Measurements from ENCODE around the gene CLSTN3. TPM values are rescaled to one million over a fixed set of nuclear protein-coding genes. Genes with fewer than 3 reads are reported as not detected.

Gene CLSTN3
- total RNA-seq, 1 experiment from 2014 or later, result 24.7 TPM

DNA sequence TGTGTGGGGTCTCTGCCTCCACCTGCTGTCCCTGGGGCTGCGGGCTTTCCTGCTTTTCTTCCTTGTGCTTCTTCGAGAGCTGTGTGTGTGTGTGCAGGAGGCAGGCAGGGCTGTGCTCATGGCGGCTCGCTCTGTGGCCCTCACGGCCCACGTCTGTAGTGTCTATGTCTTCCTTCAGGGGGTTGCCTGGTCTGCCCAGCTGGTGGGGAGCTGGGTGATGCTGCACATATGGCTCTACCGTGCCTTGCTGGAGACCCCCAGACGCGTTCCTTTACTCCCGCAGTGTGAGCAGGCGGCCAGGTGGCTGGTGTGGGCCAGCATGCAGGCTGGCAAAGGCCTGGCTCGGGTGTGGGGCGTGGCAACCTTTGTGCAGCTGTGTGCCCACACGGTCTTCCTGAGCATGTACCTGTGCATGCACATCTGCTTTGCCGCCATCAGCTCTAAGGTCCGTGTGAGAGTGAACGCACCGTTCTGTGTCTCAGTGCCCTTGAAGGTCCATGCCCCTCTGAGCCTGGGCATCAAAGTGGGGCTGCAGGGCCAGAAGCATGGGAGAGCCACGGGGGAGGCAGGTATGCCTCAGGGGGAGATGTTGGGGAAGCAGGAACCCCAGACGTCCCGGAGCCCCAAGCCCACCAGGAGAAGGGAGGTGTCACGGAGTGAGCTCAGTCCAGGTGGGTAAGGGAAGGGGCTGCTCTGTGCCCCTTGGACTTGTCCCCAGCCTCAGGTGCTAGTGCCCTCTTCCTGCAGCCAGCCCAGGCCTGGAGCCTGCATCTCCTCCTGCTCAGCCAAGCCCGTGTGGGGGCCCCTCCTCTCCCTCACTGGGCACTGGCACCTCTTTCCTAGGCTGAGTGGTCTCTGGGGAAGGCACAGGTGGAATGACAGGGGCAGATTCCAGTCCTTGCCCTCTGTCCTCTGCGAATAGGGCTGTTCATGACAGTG is 26.4 kb downstream of the CLSTN3 start (continued):
- TF ChIP-seq NR3C1 (CRISPR knock-in tag; conservative IDR thresholded peaks at IDR 0.05; ENCODE audit: low read depth), result no peak
- TF ChIP-seq ZNF396 (CRISPR knock-in tag; IDR thresholded peaks at IDR 0.05; ENCODE audit: borderline replicate concordance), result no peak
- no peak for TF ChIP-seq CREB1 (CRISPR knock-in tag; IDR thresholded peaks at IDR 0.05)
- TF ChIP-seq GTF2I (CRISPR knock-in tag; conservative IDR thresholded peaks at IDR 0.05), result no peak
- TF ChIP-seq, protein P1, sequence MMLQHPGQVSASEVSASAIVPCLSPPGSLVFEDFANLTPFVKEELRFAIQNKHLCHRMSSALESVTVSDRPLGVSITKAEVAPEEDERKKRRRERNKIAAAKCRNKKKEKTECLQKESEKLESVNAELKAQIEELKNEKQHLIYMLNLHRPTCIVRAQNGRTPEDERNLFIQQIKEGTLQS (CRISPR knock-in tag; conservative IDR thresholded peaks at IDR 0.05), result no peak
- no peak for TF ChIP-seq ZNF138 (CRISPR knock-in tag; conservative IDR thresholded peaks at IDR 0.05)

DNA sequence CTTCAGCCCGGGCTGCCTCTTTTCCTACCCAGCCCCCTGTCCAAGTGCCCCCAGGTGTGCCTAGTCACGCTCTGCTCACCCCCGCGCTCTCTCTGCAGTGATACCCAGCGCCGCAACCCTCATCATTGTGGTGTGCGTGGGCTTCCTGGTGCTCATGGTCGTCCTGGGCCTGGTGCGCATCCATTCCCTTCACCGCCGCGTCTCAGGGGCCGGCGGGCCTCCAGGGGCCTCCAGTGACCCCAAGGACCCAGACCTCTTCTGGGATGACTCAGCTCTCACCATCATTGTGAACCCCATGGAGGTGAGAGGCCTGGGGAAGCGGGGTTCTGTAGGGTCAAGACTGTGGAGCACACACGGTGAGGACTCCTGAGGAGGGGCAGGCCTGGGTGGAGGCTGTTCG is 27.2 kb downstream of the CLSTN3 start:
- ATAC-seq (no peak), DNase-seq (ENCODE audit: low spot score) (no peak)
- Mint-ChIP-seq H3K9me3 (no peaks in the 10 kb centered on the region), H3K27me3 (ENCODE audit: low read depth) (peaks cover 10% of the 10 kb centered on the region), H3K4me3 (no peak overlapping the region), H3K27ac (no peak overlapping the region), H3K4me1 (no peaks in the 10 kb centered on the region; the same call in 1 of the 2 replicates), H3K36me3 (no peaks in the 10 kb centered on the region)
- TF ChIP-seq NR2C2 (CRISPR knock-in tag; IDR thresholded peaks at IDR 0.05), result no peak
- TF ChIP-seq ATF1 (CRISPR knock-in tag; IDR thresholded peaks at IDR 0.05), result no peak
- TF ChIP-seq ZNF317 (CRISPR knock-in tag; IDR thresholded peaks at IDR 0.05; ENCODE audit: borderline replicate concordance, low read depth), result no peak
- TF ChIP-seq STAT6 (CRISPR knock-in tag; conservative IDR thresholded peaks at IDR 0.05; ENCODE audit: low read depth), result no peak
- TF ChIP-seq CREM (CRISPR knock-in tag; IDR thresholded peaks at IDR 0.05), result no peak
- TF ChIP-seq TCF7 (CRISPR knock-in tag; IDR thresholded peaks at IDR 0.05; ENCODE audit: low read depth), result no peak
- TF ChIP-seq EMX1 (CRISPR knock-in tag; IDR thresholded peaks at IDR 0.05), result no peak
- TF ChIP-seq, protein P2, sequence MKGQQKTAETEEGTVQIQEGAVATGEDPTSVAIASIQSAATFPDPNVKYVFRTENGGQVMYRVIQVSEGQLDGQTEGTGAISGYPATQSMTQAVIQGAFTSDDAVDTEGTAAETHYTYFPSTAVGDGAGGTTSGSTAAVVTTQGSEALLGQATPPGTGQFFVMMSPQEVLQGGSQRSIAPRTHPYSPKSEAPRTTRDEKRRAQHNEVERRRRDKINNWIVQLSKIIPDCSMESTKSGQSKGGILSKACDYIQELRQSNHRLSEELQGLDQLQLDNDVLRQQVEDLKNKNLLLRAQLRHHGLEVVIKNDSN (CRISPR knock-in tag; IDR thresholded peaks at IDR 0.05), result no peak
- TF ChIP-seq ZNF416 (CRISPR knock-in tag; IDR thresholded peaks at IDR 0.05), result no peak
- TF ChIP-seq, protein P3, sequence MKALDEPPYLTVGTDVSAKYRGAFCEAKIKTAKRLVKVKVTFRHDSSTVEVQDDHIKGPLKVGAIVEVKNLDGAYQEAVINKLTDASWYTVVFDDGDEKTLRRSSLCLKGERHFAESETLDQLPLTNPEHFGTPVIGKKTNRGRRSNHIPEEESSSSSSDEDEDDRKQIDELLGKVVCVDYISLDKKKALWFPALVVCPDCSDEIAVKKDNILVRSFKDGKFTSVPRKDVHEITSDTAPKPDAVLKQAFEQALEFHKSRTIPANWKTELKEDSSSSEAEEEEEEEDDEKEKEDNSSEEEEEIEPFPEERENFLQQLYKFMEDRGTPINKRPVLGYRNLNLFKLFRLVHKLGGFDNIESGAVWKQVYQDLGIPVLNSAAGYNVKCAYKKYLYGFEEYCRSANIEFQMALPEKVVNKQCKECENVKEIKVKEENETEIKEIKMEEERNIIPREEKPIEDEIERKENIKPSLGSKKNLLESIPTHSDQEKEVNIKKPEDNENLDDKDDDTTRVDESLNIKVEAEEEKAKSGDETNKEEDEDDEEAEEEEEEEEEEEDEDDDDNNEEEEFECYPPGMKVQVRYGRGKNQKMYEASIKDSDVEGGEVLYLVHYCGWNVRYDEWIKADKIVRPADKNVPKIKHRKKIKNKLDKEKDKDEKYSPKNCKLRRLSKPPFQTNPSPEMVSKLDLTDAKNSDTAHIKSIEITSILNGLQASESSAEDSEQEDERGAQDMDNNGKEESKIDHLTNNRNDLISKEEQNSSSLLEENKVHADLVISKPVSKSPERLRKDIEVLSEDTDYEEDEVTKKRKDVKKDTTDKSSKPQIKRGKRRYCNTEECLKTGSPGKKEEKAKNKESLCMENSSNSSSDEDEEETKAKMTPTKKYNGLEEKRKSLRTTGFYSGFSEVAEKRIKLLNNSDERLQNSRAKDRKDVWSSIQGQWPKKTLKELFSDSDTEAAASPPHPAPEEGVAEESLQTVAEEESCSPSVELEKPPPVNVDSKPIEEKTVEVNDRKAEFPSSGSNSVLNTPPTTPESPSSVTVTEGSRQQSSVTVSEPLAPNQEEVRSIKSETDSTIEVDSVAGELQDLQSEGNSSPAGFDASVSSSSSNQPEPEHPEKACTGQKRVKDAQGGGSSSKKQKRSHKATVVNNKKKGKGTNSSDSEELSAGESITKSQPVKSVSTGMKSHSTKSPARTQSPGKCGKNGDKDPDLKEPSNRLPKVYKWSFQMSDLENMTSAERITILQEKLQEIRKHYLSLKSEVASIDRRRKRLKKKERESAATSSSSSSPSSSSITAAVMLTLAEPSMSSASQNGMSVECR (CRISPR knock-in tag; IDR thresholded peaks at IDR 0.05; ENCODE audit: borderline replicate concordance), result no peak
- POLR2A ChIA-PET, result no interaction called here
- CTCF ChIA-PET, result interaction anchor here (1.4 kb wide), 1 partner anchor 17 kb away, joined by 4 read pairs; no protein-coding TSS in a partner anchor
